HG02852 (cell line): Measurements from ENCODE around the gene SPATS1.
"Not testable (repeated sequence)": the region's sequence is repeated elsewhere in the genome, so short reads cannot be mapped to it uniquely, and the experiment has no call there.

Source experiments
- ATAC-seq: cut with Tn5 transposase; IDR thresholded peaks from one replicate; pipeline ENCODE4 v1.9.1; 2021; ENCODE audit warnings: mild to moderate bottlenecking, moderate library complexity; ENCODE audit not compliant: unreplicated experiment

Gene SPATS1

DNA sequence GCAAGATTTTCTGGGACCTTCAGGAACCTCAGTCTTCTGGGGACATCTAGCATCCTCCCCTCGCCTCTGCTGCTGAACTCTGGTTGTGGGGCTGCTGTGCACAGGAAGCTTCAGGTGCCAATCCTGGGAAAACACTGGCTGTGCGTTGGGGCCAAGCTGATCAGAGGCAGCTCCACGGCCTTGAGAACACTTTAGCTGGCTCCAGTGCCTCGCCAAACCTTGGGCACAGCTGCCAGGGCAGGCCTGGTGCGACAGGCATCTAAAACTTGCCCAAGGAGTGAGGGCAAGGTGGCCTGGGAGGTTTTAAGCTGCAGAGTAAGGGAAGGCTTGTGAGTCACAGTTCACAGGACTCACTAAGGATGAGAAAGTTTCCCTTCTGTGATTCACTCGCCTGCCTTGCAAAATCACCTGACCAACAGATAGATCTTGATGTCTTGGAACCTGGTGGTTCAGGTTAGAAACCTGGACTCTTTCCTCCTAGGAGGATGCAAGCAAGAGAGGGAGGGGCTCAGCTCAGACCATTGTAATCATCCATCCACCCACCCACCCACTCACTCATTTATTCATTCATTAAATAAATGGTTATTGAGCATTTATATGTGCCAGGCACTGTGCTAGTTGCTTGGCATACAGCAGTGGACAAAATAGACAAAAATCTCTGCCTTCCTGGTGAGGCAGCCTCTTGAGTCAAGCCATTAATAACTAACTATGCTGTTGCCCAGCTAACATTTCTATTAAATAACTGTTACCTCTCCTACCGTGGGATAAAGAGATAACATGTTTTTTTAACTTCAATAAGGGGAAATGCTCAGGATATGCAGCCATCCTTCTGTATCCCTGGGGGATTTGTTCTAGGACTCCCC, 2.5 kb upstream of the SPATS1 start:
- no peak for ATAC-seq

DNA sequence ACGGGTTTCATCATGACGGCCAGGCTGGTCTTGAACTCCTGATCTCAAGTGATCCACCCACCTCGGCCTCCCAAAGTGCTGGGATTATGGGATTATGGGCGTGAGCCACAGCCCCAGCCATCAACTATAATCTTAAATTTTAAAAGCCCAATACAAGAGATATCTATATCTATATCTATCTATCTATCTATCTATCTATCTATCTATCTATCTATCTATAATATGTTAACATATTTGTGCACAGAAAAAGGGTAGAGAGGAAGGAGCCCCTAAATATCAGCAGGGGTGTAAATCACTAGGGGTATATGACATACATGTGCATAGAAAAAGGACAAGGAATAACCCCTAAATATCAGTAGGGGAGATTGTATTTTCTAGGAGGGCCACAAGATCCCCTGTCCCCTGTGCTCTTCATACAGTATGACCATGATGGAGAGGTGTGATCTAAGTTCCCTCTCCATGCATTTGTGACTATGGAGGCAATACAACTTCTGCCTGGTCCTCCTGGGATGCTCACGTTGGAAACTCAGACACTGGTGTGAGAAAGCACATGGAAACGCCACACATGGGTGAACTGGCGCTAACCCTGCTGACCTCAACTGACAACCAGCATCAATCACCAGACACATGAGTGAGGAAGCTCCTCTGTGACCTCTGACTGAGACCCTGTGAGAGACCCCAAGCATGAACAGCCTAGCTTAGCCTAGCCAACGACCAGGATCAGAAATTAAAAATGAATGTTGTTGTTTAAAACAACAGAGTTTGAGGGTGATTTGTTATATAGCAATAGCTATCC, 1.2 kb upstream of the SPATS1 start:
- ATAC-seq, result no peak

DNA sequence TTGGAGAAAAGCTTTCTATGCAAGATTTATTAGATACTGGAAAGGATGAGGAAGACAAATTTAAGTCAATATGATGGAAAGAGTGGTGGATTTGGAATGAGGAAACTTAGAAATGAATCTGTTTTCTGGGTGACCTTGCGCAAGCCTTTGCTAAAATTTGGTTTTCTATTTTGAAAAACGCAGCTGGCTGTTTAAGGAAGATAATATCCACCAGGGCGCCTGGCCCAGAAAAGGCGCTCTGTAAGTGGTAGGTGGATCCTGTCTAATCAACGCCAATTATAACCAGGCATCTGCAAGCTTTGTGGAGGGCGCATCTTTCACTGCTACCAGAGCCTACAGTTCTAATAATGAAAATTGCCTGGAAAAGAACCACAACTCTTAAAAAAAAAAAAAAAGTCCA, 398 bp upstream of the SPATS1 start:
- no peak for ATAC-seq

DNA sequence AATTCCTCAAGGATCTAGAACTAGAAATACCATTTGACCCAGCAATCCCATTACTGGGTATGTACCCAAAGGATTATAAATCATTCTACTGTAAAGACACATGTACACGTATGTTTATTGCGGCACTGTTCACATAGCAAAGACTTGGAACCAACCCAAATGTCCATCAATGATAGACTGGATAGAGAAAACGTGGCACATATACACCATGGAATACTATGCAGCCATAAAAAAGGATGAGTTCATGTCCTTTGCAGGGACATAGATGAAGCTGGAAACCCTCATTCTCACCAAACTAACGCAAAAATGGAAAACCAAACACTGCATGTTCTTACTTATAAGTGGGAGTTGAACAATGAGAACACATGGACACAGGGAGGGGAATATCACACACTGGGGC, 4.4 kb downstream of the SPATS1 start:
- ATAC-seq, result not testable (repeated sequence)

DNA sequence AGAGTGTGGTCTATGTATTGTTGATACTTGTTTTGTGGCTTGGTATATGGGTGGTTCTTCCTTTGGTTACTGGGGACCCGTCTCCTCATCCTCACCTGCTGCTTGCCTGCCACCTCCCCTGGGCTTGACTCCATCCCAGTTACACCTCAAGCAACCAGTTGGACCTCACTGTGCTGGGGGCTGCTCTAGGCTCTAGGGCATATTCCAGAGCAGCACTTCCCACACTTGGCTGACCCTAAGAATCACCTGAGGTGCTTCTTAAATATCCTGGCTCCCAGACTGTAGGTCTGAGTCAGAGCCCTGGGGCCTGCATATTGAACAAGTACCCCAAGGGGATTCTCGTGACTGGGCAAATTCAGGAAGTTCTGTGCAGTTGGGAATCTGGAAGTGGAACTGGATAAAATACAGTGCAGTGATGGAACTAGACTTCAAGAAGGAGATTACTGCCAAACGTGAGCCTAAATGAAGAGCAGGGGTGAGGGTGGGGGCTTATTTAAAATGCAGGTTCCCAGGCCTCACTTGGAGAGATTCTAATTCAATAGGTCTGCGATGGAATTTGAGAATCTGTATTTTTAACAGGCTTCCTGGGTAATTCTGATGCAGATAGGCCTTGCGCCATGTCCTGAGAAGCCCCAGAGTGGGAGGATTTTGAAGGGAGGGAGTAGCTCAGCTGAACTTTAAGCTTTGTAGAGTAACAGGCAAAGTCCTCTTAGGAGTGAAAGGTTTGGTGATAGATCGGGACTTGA, 7.6 kb downstream of the SPATS1 start:
- ATAC-seq, result no peak

DNA sequence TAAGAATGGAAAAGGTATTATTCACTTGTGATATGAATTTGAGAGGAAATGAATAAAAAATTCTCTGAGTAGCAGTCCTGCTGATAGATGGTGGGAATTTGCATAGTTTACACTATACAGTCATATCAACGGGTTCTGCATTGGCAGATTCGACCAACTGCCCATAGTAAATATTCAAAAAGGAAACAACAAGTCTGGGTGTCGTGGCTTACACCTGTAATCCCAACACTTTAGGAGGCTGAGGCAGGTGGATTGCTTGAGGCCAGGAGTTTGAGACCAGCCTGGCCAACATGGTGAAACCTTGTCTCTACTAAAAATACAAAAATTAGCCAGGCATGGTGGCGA, 8.2 kb downstream of the SPATS1 start:
- not testable (repeated sequence) for ATAC-seq

DNA sequence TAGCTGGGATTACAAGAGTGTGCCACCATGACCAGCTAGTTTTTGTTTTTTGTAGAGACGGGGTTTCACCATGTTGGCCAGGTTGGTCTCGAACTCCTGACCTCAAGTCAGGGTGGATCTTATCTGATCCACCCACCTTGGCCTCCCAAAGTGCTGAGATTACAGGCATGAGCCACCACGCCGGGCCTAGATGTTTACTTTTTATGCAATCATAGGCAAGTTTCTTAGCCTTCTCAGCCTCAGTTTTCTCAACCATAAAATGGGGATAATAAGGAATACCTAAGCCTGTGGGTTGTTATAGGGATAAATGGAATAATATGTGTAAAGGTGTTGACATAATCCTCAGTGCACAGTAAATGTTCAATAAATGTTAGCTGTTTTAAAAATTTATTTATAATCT, 9.8 kb downstream of the SPATS1 start:
- ATAC-seq, result no peak

DNA sequence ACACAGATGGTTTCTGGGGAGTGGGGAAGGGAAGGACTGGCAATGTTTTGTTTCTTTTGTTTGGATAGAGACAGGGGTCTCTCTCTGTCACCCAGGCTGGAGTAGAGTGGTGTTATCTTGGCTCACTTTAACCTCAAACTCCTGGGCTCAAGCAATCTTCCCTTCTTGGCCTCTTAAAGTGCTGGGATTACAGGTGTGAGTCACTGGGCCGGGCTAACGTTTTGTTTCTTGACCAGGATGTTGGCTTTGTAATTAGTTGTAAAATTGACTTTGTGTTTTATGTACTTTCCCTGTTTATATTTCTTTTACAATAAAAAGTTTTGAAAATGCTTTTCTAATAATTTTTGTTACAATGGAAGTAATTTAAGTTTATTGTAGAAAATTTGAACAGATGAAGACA, 10.9 kb downstream of the SPATS1 start:
- no peak for ATAC-seq

DNA sequence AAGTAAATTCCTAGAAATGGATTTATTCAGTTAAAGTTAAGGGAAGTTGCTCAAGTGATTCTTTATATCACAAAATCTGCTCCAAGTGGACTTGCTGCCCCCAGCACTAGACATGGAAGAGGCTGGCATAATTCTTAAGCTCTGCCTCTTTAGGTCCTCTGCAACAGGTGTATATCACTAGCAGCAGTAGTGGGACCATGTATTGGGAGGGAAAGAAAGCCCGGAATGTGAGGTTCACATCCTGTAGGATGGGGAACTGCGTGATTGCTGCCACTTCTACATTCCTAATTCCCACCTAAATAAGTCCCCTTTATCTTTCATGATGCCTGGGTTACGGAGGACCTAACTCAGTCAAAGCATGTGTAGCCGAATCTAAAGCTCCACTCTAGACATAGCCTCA, 13.2 kb downstream of the SPATS1 start:
- ATAC-seq, result no peak

DNA sequence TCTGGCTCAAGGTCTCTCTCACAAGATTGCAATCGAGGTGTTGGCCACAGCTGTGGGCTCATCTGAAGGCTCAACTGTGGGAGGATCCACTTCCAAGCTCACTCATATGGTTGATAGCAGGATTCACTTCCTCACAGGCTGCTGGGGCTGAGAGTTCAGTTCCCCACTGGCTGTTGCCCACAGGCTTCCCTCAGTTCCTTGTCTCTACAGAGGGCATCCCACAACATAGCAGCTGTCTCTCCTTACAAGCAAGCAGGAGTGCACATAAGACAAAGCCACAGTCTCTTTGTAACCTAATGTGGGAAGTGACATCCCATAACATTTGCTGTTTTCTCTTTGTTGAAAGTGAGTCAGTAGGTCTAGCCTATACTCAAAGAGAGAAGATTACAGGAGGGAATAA, 14.0 kb downstream of the SPATS1 start:
- no peak for ATAC-seq

DNA sequence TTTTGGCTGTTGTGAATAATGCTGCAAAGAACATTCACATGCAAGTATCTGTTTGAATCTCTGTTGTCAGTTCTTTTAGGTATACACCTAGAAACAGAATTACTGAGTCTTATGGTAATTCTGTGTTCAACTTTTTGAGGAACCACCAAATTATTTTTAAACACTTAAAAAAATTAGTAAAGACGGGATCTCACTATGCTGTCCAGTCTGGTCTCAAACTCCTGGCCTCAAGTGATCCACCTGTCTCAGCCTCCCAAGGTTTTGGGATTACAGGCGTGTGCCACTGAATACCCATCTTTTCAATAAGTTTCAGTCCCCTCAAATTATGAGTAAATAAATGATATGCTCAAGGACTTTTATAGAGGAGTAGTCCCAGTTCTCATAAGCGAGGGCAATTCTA, 17.5 kb downstream of the SPATS1 start:
- ATAC-seq, result no peak

DNA sequence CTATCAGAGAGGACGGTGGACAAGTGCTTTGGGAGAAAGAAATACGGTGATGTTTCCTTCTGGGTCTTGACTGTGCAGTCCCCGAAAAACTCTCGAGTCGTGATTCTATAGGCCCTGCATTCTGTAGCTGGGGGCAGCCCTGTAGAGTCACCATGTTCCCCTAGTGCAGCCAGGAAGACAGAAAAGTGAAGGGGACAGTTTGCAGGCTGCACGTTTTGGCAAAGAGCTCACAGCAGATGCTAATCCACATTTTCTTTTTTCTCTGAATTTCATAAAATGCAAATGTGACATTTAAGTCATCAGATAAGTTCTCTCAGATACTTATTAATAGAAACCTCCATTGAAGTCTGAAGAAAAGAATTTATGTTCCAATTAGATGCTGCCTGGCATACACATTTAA, 19.5 kb downstream of the SPATS1 start:
- no peak for ATAC-seq

DNA sequence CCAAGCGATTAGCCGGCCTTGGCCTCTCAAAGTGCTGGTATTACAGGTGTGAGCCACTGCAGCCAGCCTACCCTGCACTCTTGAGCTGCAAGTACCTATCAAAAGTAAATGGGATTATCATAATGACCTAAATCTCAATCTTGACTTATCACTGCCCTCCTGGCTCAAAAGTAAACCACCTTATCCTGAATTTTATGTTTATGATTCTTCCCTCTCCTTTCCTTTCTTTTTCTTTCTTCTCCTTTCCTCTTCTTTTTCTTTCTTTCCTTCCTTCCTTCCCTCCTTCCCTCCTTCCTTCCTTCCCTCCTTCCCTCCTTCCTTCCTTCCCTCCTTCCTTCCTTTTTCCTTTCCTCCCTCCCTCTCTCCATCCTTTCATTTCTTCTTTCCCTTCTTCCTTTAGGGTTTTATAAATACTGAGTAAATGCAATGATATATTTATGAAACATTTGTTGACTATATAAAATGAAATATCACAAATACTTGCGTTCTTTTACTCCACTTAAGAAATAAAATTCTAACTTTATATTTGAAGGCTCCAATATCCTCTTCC, 21.0 kb downstream of the SPATS1 start:
- ATAC-seq, result no peak

DNA sequence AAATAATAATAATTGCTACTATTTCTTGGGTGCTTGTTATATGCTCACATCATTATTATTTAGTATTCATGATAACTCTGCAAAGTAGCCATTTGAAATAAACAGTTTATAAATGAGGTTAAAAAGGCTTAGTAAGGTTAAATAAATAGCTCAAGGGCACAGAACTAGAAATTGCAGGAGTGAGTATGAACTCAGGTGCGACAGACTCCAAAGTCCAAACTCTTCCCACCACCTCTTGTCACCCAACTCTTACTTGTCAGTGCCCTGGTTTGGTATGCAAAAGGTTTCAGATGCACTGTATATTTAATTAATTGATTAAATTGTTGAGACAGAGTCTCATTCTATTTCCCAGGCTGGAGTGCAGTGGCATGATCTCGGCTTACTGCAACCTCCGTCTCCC, 24.3 kb downstream of the SPATS1 start:
- no peak for ATAC-seq

DNA sequence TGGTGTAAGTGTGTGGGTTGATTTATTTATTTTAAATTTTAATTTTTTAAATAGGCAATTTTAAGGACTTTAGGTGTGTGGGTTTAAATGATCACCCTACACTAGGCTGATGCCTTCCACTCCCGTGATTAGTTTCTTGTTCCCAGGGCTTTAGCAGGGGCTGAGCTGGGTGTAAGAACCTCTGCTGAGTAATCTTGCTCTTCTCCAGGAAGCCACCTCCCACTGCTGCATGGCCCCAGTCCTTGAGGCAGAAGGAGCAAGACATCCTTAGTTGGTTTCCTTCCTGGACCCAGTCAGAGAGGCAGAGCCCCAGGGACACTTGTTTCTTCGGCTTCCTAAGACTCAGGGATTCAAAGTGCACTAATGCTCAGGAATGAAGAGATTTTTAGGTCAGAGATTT, 25.2 kb downstream of the SPATS1 start:
- ATAC-seq, result no peak

DNA sequence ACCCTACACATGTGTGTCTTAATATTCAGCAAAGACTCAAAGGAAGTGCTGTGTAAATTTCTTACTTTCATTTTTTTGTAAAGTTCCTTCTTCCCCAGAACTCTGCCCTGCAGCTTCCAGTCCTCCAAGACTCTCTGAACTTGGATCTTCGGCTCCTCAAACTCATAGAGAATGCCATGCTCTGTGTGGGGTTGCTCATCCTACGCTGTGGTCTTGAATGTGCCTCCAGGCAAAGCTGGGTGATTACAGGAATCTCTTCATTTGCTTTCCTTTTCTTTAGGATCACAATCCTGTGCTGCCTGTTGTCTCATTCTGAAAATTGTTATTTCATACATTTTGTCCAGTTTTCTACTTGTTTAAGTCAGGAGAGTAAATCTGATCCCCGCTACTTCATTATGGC, 30.6 kb downstream of the SPATS1 start:
- ATAC-seq, result no peak

DNA sequence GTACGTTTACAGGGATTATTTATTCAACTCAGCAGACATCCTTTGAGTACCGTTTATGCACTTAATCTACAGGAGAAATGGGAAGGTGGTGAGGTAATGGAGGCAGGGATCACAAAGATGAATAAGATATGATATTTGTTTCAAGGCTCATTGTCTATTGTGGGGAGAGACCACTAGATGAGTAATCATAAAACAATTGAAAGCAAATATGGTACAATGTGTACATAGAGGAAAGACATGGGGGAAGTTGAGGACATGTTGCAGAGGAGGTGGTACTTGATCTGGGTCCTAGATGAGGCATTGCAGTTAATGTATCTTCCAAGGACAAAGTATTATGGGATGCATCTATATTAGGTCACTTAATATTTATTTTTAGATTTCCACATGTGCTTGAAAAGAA, 31.3 kb downstream of the SPATS1 start:
- ATAC-seq, result no peak

DNA sequence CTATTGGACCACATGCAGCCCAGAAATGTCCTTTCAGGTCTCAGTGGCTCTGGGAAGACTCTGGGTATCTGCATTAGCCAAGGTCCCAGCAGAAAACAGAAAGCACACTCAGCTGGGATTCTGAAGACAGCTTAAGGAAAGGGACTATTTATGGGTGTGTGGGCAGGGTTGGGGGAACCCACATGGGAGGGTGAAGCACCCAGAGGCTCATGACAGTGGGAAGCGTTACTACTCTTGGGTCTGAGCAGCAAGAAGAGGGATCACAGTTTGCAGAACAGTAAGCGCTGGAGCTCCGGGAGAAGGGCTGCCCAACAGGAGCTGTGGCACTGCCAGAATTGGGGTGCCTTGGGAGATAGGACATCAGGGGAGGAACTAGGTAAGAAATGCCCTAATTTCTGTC, 32.6 kb downstream of the SPATS1 start:
- ATAC-seq, result no peak

DNA sequence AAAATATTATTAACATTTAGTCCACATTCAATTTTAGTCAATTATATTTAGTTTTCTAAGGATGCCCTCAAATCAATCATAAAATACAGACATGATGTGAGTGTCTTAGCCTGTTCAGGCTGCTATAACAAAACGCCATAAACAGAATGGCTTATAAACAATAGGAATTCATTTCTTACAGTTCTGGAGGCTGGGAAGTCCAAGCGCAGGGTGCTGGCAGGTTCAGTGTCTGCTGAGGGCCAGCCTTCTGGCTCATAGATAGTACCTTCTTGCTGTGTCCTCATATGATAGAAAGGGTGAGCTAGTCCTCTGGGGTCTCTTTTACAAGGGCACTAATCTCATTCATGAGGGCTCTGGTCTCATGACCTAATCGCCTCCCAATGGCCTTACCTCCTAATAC, 35.0 kb downstream of the SPATS1 start:
- no peak for ATAC-seq

DNA sequence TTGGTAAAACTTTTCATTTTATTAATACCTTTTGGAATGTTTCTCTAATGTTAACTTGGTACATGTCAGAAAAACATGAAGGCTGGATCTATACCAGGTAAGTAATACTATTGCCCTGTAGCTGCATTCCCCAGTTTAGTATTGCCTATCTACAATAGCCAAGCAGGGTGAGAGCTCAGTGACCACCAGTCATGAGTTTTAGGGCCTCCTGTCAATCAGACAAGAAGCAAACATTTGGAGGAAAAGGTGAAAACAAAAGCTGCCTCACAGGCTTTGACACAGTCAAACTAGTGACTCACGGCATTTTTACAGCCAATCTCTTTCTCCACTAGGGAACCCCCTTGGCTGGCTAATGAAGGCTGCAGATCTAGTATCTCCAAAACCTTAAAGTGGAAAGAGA, 35.5 kb downstream of the SPATS1 start:
- ATAC-seq, result no peak

DNA sequence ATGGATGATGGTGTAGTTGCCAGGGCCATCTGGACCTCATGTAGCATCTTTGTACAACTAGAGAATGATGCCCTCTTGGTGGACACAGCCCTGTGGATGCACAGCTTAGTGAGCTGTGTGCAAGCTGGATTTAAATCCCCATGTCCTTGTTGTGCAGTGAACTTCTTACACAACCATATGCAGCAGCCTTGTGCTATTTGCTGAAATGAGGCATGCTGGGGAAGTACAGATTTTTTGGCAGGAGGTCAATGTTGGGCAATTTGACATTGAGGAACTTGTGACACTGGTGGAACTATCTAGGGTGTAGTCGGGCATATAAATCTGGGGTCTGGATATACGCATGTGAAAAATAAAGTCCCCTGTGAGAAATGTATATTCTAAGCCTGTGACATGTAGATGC, 39.3 kb downstream of the SPATS1 start:
- no peak for ATAC-seq
